ENCODE results near the gene BAHCC1. TPM values are rescaled to one million over a fixed set of nuclear protein-coding genes. Genes with fewer than 3 reads are reported as not detected.

BAHCC1 gene
- total RNA-seq, 1 experiment from 2014 or later: 3.1 TPM

GRCh38 chr17:81474958-81475357 lies 79.7 kb downstream of the BAHCC1 start:
- H4K91ac ChIP-seq (ENCODE audit: insufficient read length, low read depth, low read length): no peak overlapping the region
- no peaks in the 10 kb centered on the region for H3K79me1 ChIP-seq (ENCODE audit: insufficient read depth, low read depth, low read length, poor library complexity, severe bottlenecking)
- no peak overlapping the region for H2AK5ac ChIP-seq (ENCODE audit: insufficient read length, low read length)
- H4K20me1 ChIP-seq (ENCODE audit: control insufficient read depth, insufficient read depth, insufficient read length): no peaks in the 10 kb centered on the region
- no peak overlapping the region for H3K4me3 Mint-ChIP-seq
- H3K9me3 Mint-ChIP-seq: no peaks in the 10 kb centered on the region; a peak in 1 of 5 replicates
- no peak overlapping the region for H2BK15ac ChIP-seq (ENCODE audit: low read depth, low read length)
- no peak overlapping the region for H2BK5ac ChIP-seq (ENCODE audit: insufficient read length, low read length)
- H3K9ac ChIP-seq (ENCODE audit: extremely low read depth, insufficient read length, low read length): no peak overlapping the region
- H3K27ac Mint-ChIP-seq: no peak overlapping the region
- no peaks in the 10 kb centered on the region for H3K4me1 ChIP-seq (ENCODE audit: insufficient read depth, low read length)
- H3K27me3 ChIP-seq (ENCODE audit: insufficient read depth, low read length): no peaks in the 10 kb centered on the region
- no peaks in the 10 kb centered on the region for H3K9me3 ChIP-seq (ENCODE audit: control insufficient read depth, low read depth, low read length)
- H2BK120ac ChIP-seq (ENCODE audit: low read depth, low read length, poor library complexity, severe bottlenecking): no peak overlapping the region
- H2AFZ ChIP-seq (ENCODE audit: low read length): no peak overlapping the region
- no peak overlapping the region for H3K4ac ChIP-seq (ENCODE audit: low read depth, low read length)
- no peak overlapping the region for H3K14ac ChIP-seq (ENCODE audit: insufficient read depth, low read length)
- no peak overlapping the region for H3K23ac ChIP-seq (ENCODE audit: insufficient read length, low read depth, low read length)
- H3K79me2 ChIP-seq (ENCODE audit: insufficient read depth, low read length): no peaks in the 10 kb centered on the region
- no peaks in the 10 kb centered on the region; a peak in 2 of 7 replicates for H3K36me3 Mint-ChIP-seq (ENCODE audit: insufficient read depth in 1 of 3, low read depth in 3 of 3)
- no peak overlapping the region for H3T11ph ChIP-seq (ENCODE audit: low read length)
- H3K56ac ChIP-seq (ENCODE audit: insufficient read length, low read depth, low read length): no peak overlapping the region
- H2BK20ac ChIP-seq (ENCODE audit: low read depth, low read length, poor library complexity, severe bottlenecking): no peak overlapping the region
- no peak overlapping the region for H3K27ac ChIP-seq (ENCODE audit: insufficient read length, low read depth, low read length)
- H3K4me2 ChIP-seq (ENCODE audit: insufficient read depth, insufficient read length, low read length): no peak overlapping the region
- no peak overlapping the region for H3K18ac ChIP-seq (ENCODE audit: insufficient read length, low read depth, low read length)
- H3K4me1 Mint-ChIP-seq: peaks cover 0 to 3% of the 10 kb centered on the region in 2 experiments; a peak in 1 of 4 replicates
- H3K27me3 Mint-ChIP-seq (ENCODE audit: low read depth): peaks cover 37% of the 10 kb centered on the region
- no CpG with 5 or more reads among the region's 16 CpGs for WGBS (ENCODE audit: extremely low coverage, insufficient read length, low lambda C conversion rate)
- no peak overlapping the region for H4K8ac ChIP-seq (replicated peaks; ENCODE audit: insufficient read length, low read depth, low read length)
- H4K5ac ChIP-seq (ENCODE audit: insufficient read length, low read depth, low read length): no peak overlapping the region
- TF ChIP-seq, protein P1, sequence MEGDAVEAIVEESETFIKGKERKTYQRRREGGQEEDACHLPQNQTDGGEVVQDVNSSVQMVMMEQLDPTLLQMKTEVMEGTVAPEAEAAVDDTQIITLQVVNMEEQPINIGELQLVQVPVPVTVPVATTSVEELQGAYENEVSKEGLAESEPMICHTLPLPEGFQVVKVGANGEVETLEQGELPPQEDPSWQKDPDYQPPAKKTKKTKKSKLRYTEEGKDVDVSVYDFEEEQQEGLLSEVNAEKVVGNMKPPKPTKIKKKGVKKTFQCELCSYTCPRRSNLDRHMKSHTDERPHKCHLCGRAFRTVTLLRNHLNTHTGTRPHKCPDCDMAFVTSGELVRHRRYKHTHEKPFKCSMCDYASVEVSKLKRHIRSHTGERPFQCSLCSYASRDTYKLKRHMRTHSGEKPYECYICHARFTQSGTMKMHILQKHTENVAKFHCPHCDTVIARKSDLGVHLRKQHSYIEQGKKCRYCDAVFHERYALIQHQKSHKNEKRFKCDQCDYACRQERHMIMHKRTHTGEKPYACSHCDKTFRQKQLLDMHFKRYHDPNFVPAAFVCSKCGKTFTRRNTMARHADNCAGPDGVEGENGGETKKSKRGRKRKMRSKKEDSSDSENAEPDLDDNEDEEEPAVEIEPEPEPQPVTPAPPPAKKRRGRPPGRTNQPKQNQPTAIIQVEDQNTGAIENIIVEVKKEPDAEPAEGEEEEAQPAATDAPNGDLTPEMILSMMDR (conservative IDR thresholded peaks at IDR 0.05): no peak
- no peak overlapping the region for H2BK12ac ChIP-seq (ENCODE audit: insufficient read length, low read depth, low read length)
- DNase-seq: no peak
- H3K23me2 ChIP-seq (ENCODE audit: insufficient read length, low read depth, low read length, poor library complexity, severe bottlenecking): peaks cover 3% of the 10 kb centered on the region
